ENCODE measurements around the gene ZNF805.
"Not testable (repeated sequence)": the region's sequence is repeated elsewhere in the genome, so short reads cannot be mapped to it uniquely, and the experiment has no call there.

Gene ZNF805

DNA sequence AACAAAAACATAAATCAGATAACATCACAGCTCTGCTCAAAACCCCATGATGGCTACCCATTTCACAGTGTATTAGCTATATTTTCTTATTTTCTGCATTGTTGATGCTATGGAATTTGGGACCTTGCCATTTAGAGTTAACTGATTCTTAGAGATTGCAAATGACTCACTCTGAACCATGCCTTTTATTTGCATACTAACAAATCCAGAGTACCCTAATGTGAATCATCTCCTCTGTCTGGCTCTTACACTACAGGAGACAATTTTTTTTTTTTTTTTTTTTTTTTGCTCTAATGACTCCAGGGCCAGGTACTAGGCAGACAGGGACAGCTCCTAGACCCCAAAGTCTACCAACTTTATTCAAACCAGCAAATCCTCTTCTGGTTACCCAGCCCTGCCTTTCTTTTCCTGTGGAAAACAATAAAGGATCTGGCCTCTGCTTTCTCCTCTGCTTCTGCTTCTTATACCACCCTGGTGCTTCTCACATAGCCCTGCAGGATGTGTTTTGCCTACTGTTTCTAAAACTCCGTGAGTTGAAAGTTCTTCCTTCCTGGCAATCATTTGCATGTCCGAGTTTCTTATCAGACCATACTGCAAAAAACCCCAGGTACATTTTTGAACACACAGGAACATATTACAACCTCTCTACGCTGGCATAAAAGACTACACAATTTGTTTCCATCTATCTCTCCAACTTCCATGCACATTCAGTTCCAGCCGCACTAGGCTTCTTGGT lies 29.3 kb downstream of the ZNF805 start:
- DNase-seq (ENCODE audit: low spot score), result peak; percentile 55

- no peak for DNase-seq (ENCODE audit: low spot score)
These were observed 30.8 kb downstream of the ZNF805 start for GRCh38 chr19:57271280-57271679.

GRCh38 chr19:57273014-57273413 lies 32.6 kb downstream of the ZNF805 start:
- no peak for DNase-seq (ENCODE audit: low spot score)

DNA sequence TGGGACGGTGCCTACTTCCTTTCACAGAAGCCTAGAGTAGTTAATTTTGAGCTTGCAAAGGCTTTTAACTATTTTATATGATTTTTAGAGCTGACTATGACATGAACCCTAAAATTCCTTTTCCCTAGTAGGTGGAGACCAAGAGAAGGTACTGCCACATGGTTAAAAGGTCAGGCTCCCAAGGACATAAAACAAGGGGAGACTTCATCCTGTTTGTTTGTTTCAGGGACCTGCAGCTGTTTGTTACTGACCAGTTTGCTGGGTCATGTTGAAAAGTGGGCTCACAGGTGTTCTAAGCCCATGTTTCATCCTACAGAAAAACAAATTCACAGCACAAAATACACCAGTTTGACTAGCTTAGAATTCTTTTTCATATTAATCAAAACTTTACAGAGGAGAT lies 36.0 kb downstream of the ZNF805 start:
- DNase-seq (ENCODE audit: low spot score), result no peak

GRCh38 chr19:57278481-57278880 lies 38.0 kb downstream of the ZNF805 start:
- DNase-seq (ENCODE audit: low spot score), result not testable (repeated sequence)

DNA sequence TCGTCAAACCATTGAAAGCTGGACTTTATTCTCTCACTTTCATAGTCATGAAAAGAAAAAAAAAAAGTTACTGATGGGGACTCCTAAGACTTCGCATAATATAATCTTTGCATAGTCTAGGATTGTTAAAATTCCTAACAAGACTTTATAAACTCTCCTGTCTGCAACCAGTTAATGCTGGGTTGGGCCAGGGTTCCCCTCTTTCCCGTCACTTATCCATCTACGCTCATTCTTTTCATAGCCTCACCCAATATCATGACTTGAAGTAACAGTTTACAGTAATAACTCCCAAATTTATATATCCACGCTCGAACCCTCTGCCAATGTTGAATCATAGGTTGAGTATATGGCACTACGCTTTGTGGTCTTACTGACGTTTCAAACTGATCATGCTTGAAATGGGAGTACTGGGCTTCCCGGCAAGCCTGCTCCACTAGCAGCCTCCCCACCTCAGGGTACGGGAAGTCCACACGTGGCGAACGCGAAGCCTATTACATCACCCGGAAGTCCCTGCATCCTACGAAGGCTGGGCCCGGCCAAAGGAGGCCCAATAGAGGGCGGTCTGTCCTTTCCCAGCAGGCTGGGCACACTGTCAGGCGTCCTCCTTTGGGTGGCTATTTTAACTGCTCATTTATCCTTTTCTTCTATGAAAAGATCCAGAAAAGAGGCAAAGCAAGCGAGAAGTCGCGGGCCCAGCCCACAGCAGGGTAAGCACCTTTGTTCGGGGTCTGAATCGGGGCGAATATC lies 39.2 kb downstream of the ZNF805 start:
- peak; percentile 86 for DNase-seq (ENCODE audit: low spot score)

- DNase-seq (ENCODE audit: low spot score), result peak; percentile 97
These were observed 39.9 kb downstream of the ZNF805 start, which contains the start of gene ZNF460 for GRCh38 chr19:57280165-57280961. ZNF460 (plus strand) TSS chr19:57280485; CDS start chr19:57280807, 322 bp downstream.

DNA sequence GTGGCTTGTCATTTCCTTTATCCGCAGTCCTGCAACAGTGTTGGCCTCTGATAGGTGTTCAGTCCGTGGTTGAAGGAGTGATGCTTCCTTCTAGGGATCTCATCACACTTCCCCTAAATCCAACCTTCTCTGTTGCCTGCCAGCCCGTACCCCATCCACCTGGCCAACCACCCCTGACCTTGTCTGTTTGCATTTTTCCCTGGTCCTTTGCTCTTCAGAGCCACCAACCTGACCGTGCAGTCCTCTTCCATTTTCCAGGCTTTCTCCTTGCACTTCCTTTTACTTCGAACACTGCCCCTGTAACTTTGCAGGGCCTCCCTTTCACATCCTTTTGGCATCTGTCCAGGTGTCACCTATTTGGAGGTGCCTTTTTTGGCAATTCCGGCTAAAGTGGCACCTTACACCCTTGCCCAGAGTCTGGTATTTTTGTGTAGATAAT lies 40.5 kb downstream of the ZNF805 start:
- DNase-seq (ENCODE audit: low spot score), result peak; percentile 45

- no peak for DNase-seq (ENCODE audit: low spot score)
These were observed 41.7 kb downstream of the ZNF805 start for GRCh38 chr19:57282011-57282643.

- no peak for DNase-seq (ENCODE audit: low spot score)
These were observed 47.9 kb downstream of the ZNF805 start for GRCh38 chr19:57288373-57288772.

DNA sequence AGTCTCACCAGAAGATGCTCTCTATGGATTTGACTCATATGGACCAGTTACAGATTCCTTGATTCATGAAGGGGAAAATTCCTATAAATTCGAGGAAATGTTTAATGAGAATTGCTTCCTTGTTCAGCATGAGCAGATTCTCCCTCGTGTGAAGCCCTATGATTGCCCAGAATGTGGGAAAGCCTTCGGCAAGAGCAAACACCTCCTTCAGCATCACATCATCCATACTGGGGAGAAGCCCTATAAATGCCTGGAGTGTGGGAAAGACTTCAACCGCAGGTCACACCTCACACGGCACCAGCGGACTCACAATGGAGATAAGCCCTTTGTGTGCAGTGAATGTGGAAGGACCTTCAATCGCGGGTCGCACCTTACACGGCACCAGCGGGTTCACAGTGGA lies 50.5 kb downstream of the ZNF805 start:
- DNase-seq (ENCODE audit: low spot score), result no peak

- DNase-seq (ENCODE audit: low spot score), result no peak
These were observed 52.1 kb downstream of the ZNF805 start for GRCh38 chr19:57292547-57292946.

DNA sequence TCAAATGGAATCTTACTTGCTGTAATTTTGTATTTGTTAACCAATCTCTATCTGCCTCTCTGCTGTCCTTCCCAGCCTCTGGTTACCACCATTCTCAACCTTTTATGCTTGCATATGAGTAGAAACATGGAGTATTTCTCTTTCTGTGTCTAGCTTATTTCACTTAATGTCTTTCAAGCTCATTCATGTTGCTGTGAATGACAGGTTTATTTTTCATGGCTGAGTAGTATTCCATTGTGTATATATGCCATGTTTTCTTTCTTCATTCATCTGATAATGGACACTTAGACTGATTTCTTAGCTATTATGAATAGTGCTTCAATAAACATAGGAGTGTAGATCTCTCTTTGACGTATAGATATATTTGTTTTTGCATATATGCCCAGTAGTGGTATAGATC lies 53.3 kb downstream of the ZNF805 start:
- DNase-seq (ENCODE audit: low spot score), result no peak

DNA sequence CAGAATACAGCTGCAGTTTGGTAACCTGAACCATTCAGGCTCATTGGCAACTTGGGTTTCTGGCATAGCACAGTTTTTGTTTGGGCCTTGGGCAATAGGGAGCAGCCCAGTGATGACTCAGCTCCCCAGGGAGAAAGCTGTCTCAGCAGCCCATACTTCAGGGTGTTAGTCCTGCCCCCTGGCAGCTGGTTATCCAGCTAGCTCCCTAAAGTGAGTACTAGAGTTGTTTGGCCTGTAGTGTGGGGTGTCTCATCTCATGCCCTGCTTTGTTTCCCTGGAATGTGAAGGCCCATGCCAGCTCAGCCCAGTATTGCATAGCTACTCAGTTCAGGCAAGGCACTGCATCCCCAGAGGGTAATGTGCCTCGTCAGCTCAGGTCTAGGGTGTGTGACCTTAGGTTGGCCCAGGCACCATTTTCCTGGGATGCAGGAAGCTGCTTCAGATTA lies 61.6 kb downstream of the ZNF805 start:
- DNase-seq (ENCODE audit: low spot score), result no peak

DNA sequence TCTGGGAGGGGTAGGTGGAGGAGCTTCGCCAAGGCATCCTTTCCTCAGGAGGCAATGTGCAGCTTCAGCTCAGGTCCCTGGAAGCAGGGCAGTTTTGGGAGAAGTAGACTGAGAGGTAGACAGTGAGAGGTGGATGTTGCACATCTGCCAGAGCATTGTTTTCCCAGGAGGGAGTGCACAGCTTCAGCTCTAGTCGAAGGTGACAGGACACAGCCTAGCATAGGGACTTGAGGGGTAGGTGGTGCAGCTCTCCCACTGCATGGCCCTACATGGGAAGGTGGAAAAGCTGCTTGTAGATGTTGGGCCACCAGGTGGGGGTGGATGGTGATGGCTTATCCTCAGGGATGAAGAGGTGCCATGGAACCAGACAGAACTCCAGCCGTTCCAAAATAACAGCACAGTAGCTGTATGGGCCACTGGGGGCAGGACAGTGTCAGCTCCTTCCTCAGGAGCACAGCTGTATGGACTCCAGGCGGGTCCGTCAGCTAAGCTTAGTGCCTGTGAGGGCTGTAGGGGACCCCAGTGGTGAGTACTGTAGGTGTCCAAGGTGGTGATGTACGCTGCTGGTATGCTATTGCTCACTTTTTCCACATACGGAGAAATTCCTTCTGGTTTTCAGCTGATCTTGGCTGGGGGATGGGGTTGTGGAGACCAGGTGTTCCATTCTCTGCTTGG lies 62.4 kb downstream of the ZNF805 start:
- DNase-seq (ENCODE audit: low spot score), result no peak
